Endodermal cell (in vitro differentiated cells): ENCODE data around the gene ANO1. TPM values are rescaled to one million over a fixed set of nuclear protein-coding genes. Genes with fewer than 3 reads are reported as not detected.
A peak's percentile ranks its signal among the peaks of the same experiment; 100 is the strongest.

Source experiments
- DNase-seq: peaks from one replicate; pipeline ENCODE4 v3.0.0-alpha.2; 2017
- H3K27ac ChIP-seq: 2 replicates; pipeline ENCODE4 v1.5.1; 2013; ENCODE audit warnings: mild to moderate bottlenecking, low read depth, low read length, moderate library complexity
- H3K27me3 ChIP-seq: 2 replicates; pipeline ENCODE4 v1.6.1; 2013; ENCODE audit warnings: mild to moderate bottlenecking, low read length, moderate library complexity; ENCODE audit not compliant: insufficient read depth, control insufficient read depth, poor library complexity, severe bottlenecking
- H3K36me3 ChIP-seq: 2 replicates; pipeline ENCODE4 v1.7.0; 2013; ENCODE audit warnings: mild to moderate bottlenecking, low read length, moderate library complexity; ENCODE audit not compliant: control insufficient read depth, insufficient read depth
- H3K4me1 ChIP-seq: one replicate; pipeline ENCODE4 v1.7.0; 2013; ENCODE audit warnings: low read length; ENCODE audit not compliant: control insufficient read depth, insufficient read depth
- H3K4me3 ChIP-seq: 2 replicates; pipeline ENCODE4 v1.5.1; 2013; ENCODE audit warnings: mild to moderate bottlenecking, low read length, moderate library complexity
- H3K9ac ChIP-seq: 2 replicates; pipeline ENCODE4 v1.6.1; 2013; ENCODE audit warnings: mild to moderate bottlenecking, low read length, moderate library complexity; ENCODE audit not compliant: poor library complexity, severe bottlenecking; ENCODE audit errors: extremely low read depth
- H3K9me3 ChIP-seq: 2 replicates; pipeline ENCODE4 v1.6.1; 2013; ENCODE audit warnings: mild to moderate bottlenecking, low read length, moderate library complexity; ENCODE audit not compliant: control insufficient read depth
- H3K27ac Mint-ChIP-seq: 2 replicates; pipeline ENCODE4 v1.8.0; 2020; ENCODE audit warnings: mixed read lengths
- H3K27me3 Mint-ChIP-seq: 2 replicates; pipeline ENCODE4 v1.8.0; 2021; ENCODE audit warnings: mild to moderate bottlenecking, mixed read lengths; ENCODE audit not compliant: insufficient read depth
- H3K36me3 Mint-ChIP-seq: 2 replicates; pipeline ENCODE4 v1.8.0; 2020; ENCODE audit warnings: low read depth, mixed read lengths
- H3K4me1 Mint-ChIP-seq: 2 replicates; pipeline ENCODE4 v1.8.0; 2020; ENCODE audit warnings: mixed read lengths
- H3K4me3 Mint-ChIP-seq: 2 replicates; pipeline ENCODE4 v1.8.0; 2020; ENCODE audit warnings: mild to moderate bottlenecking, moderate library complexity, mixed read lengths
- H3K9me3 Mint-ChIP-seq: 2 replicates; pipeline ENCODE4 v1.8.0; 2020; ENCODE audit warnings: mild to moderate bottlenecking, mixed read lengths
- WGBS, 2 experiments: methylation state at CpG; one replicate each; pipeline versions ENCODE4 v1.1.5 to v1.1.7; 2013; ENCODE audit warnings: missing lambda C conversion rate in 2 of 2, mixed read lengths in 1 of 2; ENCODE audit not compliant: insufficient coverage in 1 of 2, insufficient read length in 1 of 2; 5-methylcytosine and 5-hydroxymethylcytosine counted together
- total RNA-seq, 2 donors: library from RNA; stranded (reverse); fragmentation: NEBNext Ultra II Directional in 1 of 2; extraction: Animal tissue kit (Norgen Biotek cat#: 25700) in 1 of 2; gene quantifications; 2 replicates in 1 of 2; 3 replicates in 1 of 2; pipeline ENCODE4 v1.2.1, GENCODE V29; 2021
- TF ChIP-seq, protein P1 (sequence below): fragments of 200-600 bp; sonication (generic); conservative IDR thresholded peaks from 2 replicates; pipeline ENCODE4 v1.5.0; 2021; ENCODE audit warnings: antibody characterized with exemption, mild to moderate bottlenecking

ANO1 gene
- total RNA-seq, 2 donors from 2014 or later = 3.0 to 7.7 TPM

DNA sequence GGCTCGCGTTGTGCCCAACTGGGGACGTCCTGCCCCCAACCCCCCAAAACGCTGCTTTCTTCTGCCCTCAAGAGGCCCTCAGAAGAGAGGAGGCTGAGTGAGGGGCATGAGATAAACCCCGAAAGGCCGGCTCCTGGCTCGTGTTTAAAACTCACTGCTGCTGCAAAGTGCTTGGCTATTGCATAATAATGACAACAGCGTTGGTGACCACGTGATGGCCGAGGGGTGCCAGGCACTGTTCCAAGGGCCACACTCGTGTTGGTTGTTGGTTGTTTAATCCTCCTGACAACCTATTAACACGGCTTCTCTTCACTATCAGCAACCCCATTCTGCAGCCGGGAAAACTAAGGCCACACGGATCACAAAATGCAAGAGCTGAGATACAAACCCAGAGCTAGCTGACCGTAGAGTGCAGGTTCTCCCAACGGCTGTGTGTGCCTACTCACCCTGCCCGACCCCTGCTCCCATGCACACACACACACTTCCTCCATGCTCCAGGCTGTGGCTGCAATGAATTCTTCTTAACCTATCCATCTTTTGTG is 51.0 kb downstream of the ANO1 start:
- no peaks in the 10 kb centered on the region for H3K36me3 ChIP-seq
- TF ChIP-seq, protein P1, sequence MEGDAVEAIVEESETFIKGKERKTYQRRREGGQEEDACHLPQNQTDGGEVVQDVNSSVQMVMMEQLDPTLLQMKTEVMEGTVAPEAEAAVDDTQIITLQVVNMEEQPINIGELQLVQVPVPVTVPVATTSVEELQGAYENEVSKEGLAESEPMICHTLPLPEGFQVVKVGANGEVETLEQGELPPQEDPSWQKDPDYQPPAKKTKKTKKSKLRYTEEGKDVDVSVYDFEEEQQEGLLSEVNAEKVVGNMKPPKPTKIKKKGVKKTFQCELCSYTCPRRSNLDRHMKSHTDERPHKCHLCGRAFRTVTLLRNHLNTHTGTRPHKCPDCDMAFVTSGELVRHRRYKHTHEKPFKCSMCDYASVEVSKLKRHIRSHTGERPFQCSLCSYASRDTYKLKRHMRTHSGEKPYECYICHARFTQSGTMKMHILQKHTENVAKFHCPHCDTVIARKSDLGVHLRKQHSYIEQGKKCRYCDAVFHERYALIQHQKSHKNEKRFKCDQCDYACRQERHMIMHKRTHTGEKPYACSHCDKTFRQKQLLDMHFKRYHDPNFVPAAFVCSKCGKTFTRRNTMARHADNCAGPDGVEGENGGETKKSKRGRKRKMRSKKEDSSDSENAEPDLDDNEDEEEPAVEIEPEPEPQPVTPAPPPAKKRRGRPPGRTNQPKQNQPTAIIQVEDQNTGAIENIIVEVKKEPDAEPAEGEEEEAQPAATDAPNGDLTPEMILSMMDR = no peak
- no peak overlapping the region for H3K27ac ChIP-seq
- no peak overlapping the region for H3K4me3 ChIP-seq
- no peak overlapping the region for H3K9ac ChIP-seq
- H3K27me3 Mint-ChIP-seq = no peaks in the 10 kb centered on the region
- no peak for DNase-seq
- no peaks in the 10 kb centered on the region for H3K9me3 ChIP-seq
- no peaks in the 10 kb centered on the region for H3K27me3 ChIP-seq
- peaks cover 14% of the 10 kb centered on the region for H3K4me1 ChIP-seq
- H3K36me3 Mint-ChIP-seq = no peaks in the 10 kb centered on the region
- no peak overlapping the region for H3K4me3 Mint-ChIP-seq
- peak overlapping the region; percentile 82 for H3K27ac Mint-ChIP-seq
- peaks cover 26% of the 10 kb centered on the region for H3K4me1 Mint-ChIP-seq
- whole genome bisulfite sequencing, 2 experiments = 57 to 74% methylated on average over 14 to 17 of the region's 17 CpGs
- H3K9me3 Mint-ChIP-seq = no peaks in the 10 kb centered on the region

DNA sequence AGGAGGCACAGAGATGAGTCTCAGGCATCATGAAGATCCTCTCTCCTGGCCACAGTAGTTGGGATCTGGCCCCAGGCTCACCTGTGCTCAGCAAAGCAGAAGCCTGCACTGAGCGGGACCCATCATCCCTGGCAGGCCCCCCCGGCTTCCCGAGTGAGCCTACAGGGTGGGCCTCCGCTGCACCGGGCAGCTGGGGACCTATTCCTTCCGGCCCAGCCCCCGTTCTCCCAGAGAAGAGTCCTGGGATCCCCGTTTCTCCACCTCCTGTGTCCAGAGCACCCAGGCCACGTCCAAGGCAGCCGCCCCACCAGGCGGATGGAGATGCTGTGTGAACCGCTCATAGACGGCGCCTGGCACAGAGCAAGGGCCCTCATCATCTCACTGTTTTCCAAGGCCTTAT is 52.5 kb downstream of the ANO1 start:
- H3K27ac ChIP-seq = no peak overlapping the region

DNA sequence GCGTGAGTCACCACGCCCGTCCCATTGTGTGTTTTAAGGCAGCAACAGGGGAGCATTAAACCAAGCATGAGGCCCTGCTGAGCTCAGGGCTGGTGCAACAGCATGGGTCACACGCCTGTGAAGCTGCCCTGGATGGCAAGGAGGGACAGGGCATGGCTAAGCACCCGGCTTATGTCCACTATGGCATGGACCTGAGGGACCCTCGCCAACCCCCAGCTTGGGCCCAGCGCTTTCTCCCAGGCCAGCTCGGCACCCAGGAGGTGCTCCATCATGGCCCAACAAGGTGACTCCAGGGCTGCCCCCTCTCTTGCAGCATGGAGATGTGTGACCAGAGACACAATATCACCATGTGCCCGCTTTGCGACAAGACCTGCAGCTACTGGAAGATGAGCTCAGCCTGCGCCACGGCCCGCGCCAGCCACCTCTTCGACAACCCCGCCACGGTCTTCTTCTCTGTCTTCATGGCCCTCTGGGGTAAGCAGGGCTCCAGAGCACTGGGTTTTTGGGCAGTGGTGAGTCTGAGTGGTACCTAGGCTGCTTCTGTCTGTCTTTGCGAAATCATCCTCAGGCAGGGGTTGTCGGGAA is 53.6 kb downstream of the ANO1 start:
- TF ChIP-seq, protein P1 = no peak
- H3K27me3 ChIP-seq = no peaks in the 10 kb centered on the region
- no peak for DNase-seq
- Mint-ChIP-seq H3K27me3 (peaks cover 1% of the 10 kb centered on the region), H3K4me1 (peaks cover 42% of the 10 kb centered on the region), H3K9me3 (no peaks in the 10 kb centered on the region), H3K27ac (no peak overlapping the region), H3K36me3 (no peaks in the 10 kb centered on the region), H3K4me3 (no peak overlapping the region)
- H3K9ac ChIP-seq = no peak overlapping the region
- no peak overlapping the region for H3K27ac ChIP-seq
- H3K4me1 ChIP-seq = peaks cover 32% of the 10 kb centered on the region
- no peaks in the 10 kb centered on the region for H3K9me3 ChIP-seq
- WGBS, 2 experiments = 92% methylated on average over 15 to 19 of the region's 19 CpGs
- H3K36me3 ChIP-seq = no peaks in the 10 kb centered on the region
- no peak overlapping the region for H3K4me3 ChIP-seq

More for the DNA sequence above, 52.5 kb downstream of the ANO1 start:
- H3K4me3 Mint-ChIP-seq = no peak overlapping the region
- H3K9me3 Mint-ChIP-seq = no peaks in the 10 kb centered on the region
- Histone ChIP-seq H3K9me3 (no peaks in the 10 kb centered on the region), H3K27me3 (no peaks in the 10 kb centered on the region), H3K4me3 (no peak overlapping the region), H3K9ac (no peak overlapping the region), H3K4me1 (peaks cover 22% of the 10 kb centered on the region), H3K36me3 (no peaks in the 10 kb centered on the region)
- WGBS, 2 experiments = 95 to 97% methylated on average over 11 to 14 of the region's 14 CpGs
- H3K4me1 Mint-ChIP-seq = peaks cover 37% of the 10 kb centered on the region
- H3K27me3 Mint-ChIP-seq = peaks cover 1% of the 10 kb centered on the region
- no peak for DNase-seq
- no peak overlapping the region for H3K27ac Mint-ChIP-seq
- TF ChIP-seq, protein P1 = no peak
- H3K36me3 Mint-ChIP-seq = no peaks in the 10 kb centered on the region
